Measurements from ENCODE around the gene OOSP4A. TPM values are rescaled to one million over a fixed set of nuclear protein-coding genes. Genes with fewer than 3 reads are reported as not detected.

OOSP4A gene
- total RNA-seq, 4 donors from 2014 or later, result not detected

- no peak overlapping the region for H3K27ac ChIP-seq
- DNase-seq (ENCODE audit: low spot score in 2 of 2), result no peak
- no peaks in the 10 kb centered on the region for H3K4me1 ChIP-seq
- no peak overlapping the region for H3K4me3 ChIP-seq
- H3K27me3 ChIP-seq, result no peaks in the 10 kb centered on the region
- 74% methylated on average over 9 of the region's 9 CpGs for WGBS
- no peaks in the 10 kb centered on the region for H3K9me3 ChIP-seq
- no peaks in the 10 kb centered on the region for H3K36me3 ChIP-seq
- TF ChIP-seq POLR2AphosphoS5 (IDR thresholded peaks at IDR 0.05) (no peak), CTCF (IDR thresholded peaks at IDR 0.05) (no peak), POLR2A (IDR thresholded peaks at IDR 0.05) (no peak)
Measured at GRCh38 chr11:59960502-59961381, 3.1 kb upstream of the OOSP4A start.

GRCh38 chr11:59962107-59962482 lies 1.7 kb upstream of the OOSP4A start:
- TF ChIP-seq EP300 (IDR thresholded peaks at IDR 0.05) (no peak), POLR2A (IDR thresholded peaks at IDR 0.05) (no peak), CTCF (IDR thresholded peaks at IDR 0.05) (no peak), POLR2AphosphoS5 (IDR thresholded peaks at IDR 0.05) (no peak)
- H3K4me1 ChIP-seq, result no peaks in the 10 kb centered on the region
- no peak for DNase-seq (ENCODE audit: low spot score in 2 of 2)
- 79% methylated on average over 2 of the region's 2 CpGs for WGBS
- H3K36me3 ChIP-seq, result no peaks in the 10 kb centered on the region
- no peaks in the 10 kb centered on the region for H3K9me3 ChIP-seq
- no peak overlapping the region for H3K4me3 ChIP-seq
- H3K27ac ChIP-seq, result no peak overlapping the region
- no peaks in the 10 kb centered on the region for H3K27me3 ChIP-seq

- TF ChIP-seq EP300 (IDR thresholded peaks at IDR 0.05) (no peak), POLR2AphosphoS5 (IDR thresholded peaks at IDR 0.05) (no peak), CTCF (IDR thresholded peaks at IDR 0.05) (no peak), POLR2A (IDR thresholded peaks at IDR 0.05) (no peak)
- Histone ChIP-seq H3K36me3 (no peaks in the 10 kb centered on the region), H3K9me3 (no peaks in the 10 kb centered on the region), H3K4me3 (no peak overlapping the region), H3K27me3 (no peaks in the 10 kb centered on the region), H3K27ac (no peak overlapping the region), H3K4me1 (no peaks in the 10 kb centered on the region)
- 83% methylated on average over 7 of the region's 7 CpGs for WGBS
- DNase-seq (ENCODE audit: low spot score in 2 of 2), result no peak
Measured at GRCh38 chr11:59965424-59965823, 1.6 kb downstream of the OOSP4A start.

- WGBS, result 95% methylated on average over 3 of the region's 3 CpGs
- no peaks in the 10 kb centered on the region for H3K27me3 ChIP-seq
- H3K9me3 ChIP-seq, result no peaks in the 10 kb centered on the region
- TF ChIP-seq EP300 (IDR thresholded peaks at IDR 0.05), result no peak
- TF ChIP-seq CTCF (IDR thresholded peaks at IDR 0.05), result no peak
- no peak for TF ChIP-seq POLR2A (IDR thresholded peaks at IDR 0.05)
- no peak for TF ChIP-seq POLR2AphosphoS5 (IDR thresholded peaks at IDR 0.05)
- H3K4me1 ChIP-seq, result no peaks in the 10 kb centered on the region
- no peak overlapping the region for H3K27ac ChIP-seq
- no peak for DNase-seq (ENCODE audit: low spot score in 2 of 2)
- H3K4me3 ChIP-seq, result no peak overlapping the region
- H3K36me3 ChIP-seq, result no peaks in the 10 kb centered on the region
Measured at GRCh38 chr11:59966201-59966600, 2.4 kb downstream of the OOSP4A start.

- WGBS, result 86% methylated on average over 3 of the region's 3 CpGs
- no peak overlapping the region for H3K4me3 ChIP-seq
- H3K9me3 ChIP-seq, result no peaks in the 10 kb centered on the region
- H3K27me3 ChIP-seq, result no peaks in the 10 kb centered on the region
- no peaks in the 10 kb centered on the region for H3K36me3 ChIP-seq
- TF ChIP-seq POLR2A (IDR thresholded peaks at IDR 0.05) (no peak), CTCF (IDR thresholded peaks at IDR 0.05) (no peak), EP300 (IDR thresholded peaks at IDR 0.05) (no peak), POLR2AphosphoS5 (IDR thresholded peaks at IDR 0.05) (no peak)
- no peaks in the 10 kb centered on the region for H3K4me1 ChIP-seq
- H3K27ac ChIP-seq, result no peak overlapping the region
- no peak for DNase-seq (ENCODE audit: low spot score in 2 of 2)
Measured at GRCh38 chr11:59967677-59968394, 4.0 kb downstream of the OOSP4A start.

All from suprapubic skin (tissue), 4 donors.